Measurements from ENCODE around the gene NSD2. TPM values are rescaled to one million over a fixed set of nuclear protein-coding genes. Genes with fewer than 3 reads are reported as not detected.

NSD2 gene
- polyA plus RNA-seq, 1 donor (not counting 4 experiments of a cell fraction or from before 2014, with no cell fraction given): 22.6 TPM

- Histone ChIP-seq H3K9me3 (ENCODE audit: control insufficient read depth, low read depth, low read length) (no peaks in the 10 kb centered on the region), H3K9ac (ENCODE audit: control insufficient read depth, extremely low read depth, insufficient read depth, low read length) (no peak overlapping the region), H3K4me1 (ENCODE audit: control insufficient read depth, extremely low read depth, insufficient read depth, low read length) (no peaks in the 10 kb centered on the region), H3K27me3 (ENCODE audit: control insufficient read depth, extremely low read depth, insufficient read depth, low read length) (no peaks in the 10 kb centered on the region), H3K79me2 (ENCODE audit: control insufficient read depth, insufficient read depth, low read length) (peaks cover 62% of the 10 kb centered on the region), H4K20me1 (ENCODE audit: control insufficient read depth, extremely low read depth, insufficient read depth, low read length) (peaks cover 6% of the 10 kb centered on the region), H3K27ac (ENCODE audit: control insufficient read depth, insufficient read depth, low read length) (no peak overlapping the region), H3K4me2 (ENCODE audit: control insufficient read depth, extremely low read depth, insufficient read depth, low read depth, low read length) (no peak overlapping the region), H2AFZ (ENCODE audit: control insufficient read depth, low read length) (no peak overlapping the region), H3K4me3 (ENCODE audit: control insufficient read depth in 2 of 3, extremely low read depth in 1 of 3, insufficient read depth in 2 of 3, low read depth in 1 of 3, low read length in 3 of 3) (no peak overlapping the region), H3K36me3 (ENCODE audit: control insufficient read depth in 2 of 2, extremely low read depth in 1 of 2, insufficient read depth in 2 of 2, low read length in 2 of 2) (peaks cover 26 to 43% of the 10 kb centered on the region in 2 experiments), H3K9me1 (ENCODE audit: control insufficient read depth, extremely low read depth, insufficient read depth, low read length) (no peaks in the 10 kb centered on the region)
- dilution Hi-C loops (cut with MboI; ENCODE audit: extremely low pct_ligation_motif_present, low sequenced_read_pairs): no loop called here
- no peak for DNase-seq (ENCODE audit: low read depth, low spot score)
- FAIRE-seq: no peak
- no peak for TF ChIP-seq CTCF (optimal IDR thresholded peaks at IDR 0.05 in 1 of 3, IDR thresholded peaks at IDR 0.05 in 1 of 3, conservative IDR thresholded peaks at IDR 0.05 in 1 of 3; ENCODE audit: extremely low read depth in 1 of 3, insufficient read depth in 2 of 3, low read length in 3 of 3)
- no peak for TF ChIP-seq EZH2 (IDR thresholded peaks at IDR 0.05; ENCODE audit: low read length)
These were observed 28.8 kb upstream of the NSD2 start for GRCh38 chr4:1842339-1842895.

GRCh38 chr4:1842993-1843448, 28.2 kb upstream of the NSD2 start:
- peaks cover 26 to 43% of the 10 kb centered on the region in 2 experiments for H3K36me3 ChIP-seq (ENCODE audit: control insufficient read depth in 2 of 2, extremely low read depth in 1 of 2, insufficient read depth in 2 of 2, low read length in 2 of 2)
- TF ChIP-seq EZH2 (IDR thresholded peaks at IDR 0.05; ENCODE audit: low read length) (no peak), CTCF (optimal IDR thresholded peaks at IDR 0.05 in 1 of 3, IDR thresholded peaks at IDR 0.05 in 1 of 3, conservative IDR thresholded peaks at IDR 0.05 in 1 of 3; ENCODE audit: extremely low read depth in 1 of 3, insufficient read depth in 2 of 3, low read length in 3 of 3) (no peak)
- peaks cover 62% of the 10 kb centered on the region for H3K79me2 ChIP-seq (ENCODE audit: control insufficient read depth, insufficient read depth, low read length)
- no peaks in the 10 kb centered on the region for H3K4me1 ChIP-seq (ENCODE audit: control insufficient read depth, extremely low read depth, insufficient read depth, low read length)
- no peak overlapping the region for H3K4me3 ChIP-seq (ENCODE audit: control insufficient read depth in 2 of 3, extremely low read depth in 1 of 3, insufficient read depth in 2 of 3, low read depth in 1 of 3, low read length in 3 of 3)
- no peak overlapping the region for H2AFZ ChIP-seq (ENCODE audit: control insufficient read depth, low read length)
- no peak overlapping the region for H3K4me2 ChIP-seq (ENCODE audit: control insufficient read depth, extremely low read depth, insufficient read depth, low read depth, low read length)
- DNase-seq (ENCODE audit: low read depth, low spot score) (no peak), FAIRE-seq (no peak)
- dilution Hi-C loops (cut with MboI; ENCODE audit: extremely low pct_ligation_motif_present, low sequenced_read_pairs): no loop called here
- no peaks in the 10 kb centered on the region for H3K9me3 ChIP-seq (ENCODE audit: control insufficient read depth, low read depth, low read length)
- peaks cover 6% of the 10 kb centered on the region for H4K20me1 ChIP-seq (ENCODE audit: control insufficient read depth, extremely low read depth, insufficient read depth, low read length)
- H3K27me3 ChIP-seq (ENCODE audit: control insufficient read depth, extremely low read depth, insufficient read depth, low read length): no peaks in the 10 kb centered on the region
- no peaks in the 10 kb centered on the region for H3K9me1 ChIP-seq (ENCODE audit: control insufficient read depth, extremely low read depth, insufficient read depth, low read length)
- no peak overlapping the region for H3K9ac ChIP-seq (ENCODE audit: control insufficient read depth, extremely low read depth, insufficient read depth, low read length)
- H3K27ac ChIP-seq (ENCODE audit: control insufficient read depth, insufficient read depth, low read length): no peak overlapping the region
